Mucosa of stomach (tissue), 1 donor: ENCODE measurements around the gene SLC15A5.

Experiments used
- H3K27me3 ChIP-seq: one replicate; pipeline ENCODE4 v1.7.0; 2013; ENCODE audit warnings: mild to moderate bottlenecking, low read length; ENCODE audit not compliant: control insufficient read depth, insufficient read depth
- H3K36me3 ChIP-seq: one replicate; pipeline ENCODE4 v1.7.0; 2013; ENCODE audit warnings: low read length; ENCODE audit not compliant: control insufficient read depth, insufficient read depth
- H3K4me1 ChIP-seq: one replicate; pipeline ENCODE4 v1.7.0; 2013; ENCODE audit warnings: mild to moderate bottlenecking, low read length; ENCODE audit not compliant: control insufficient read depth, insufficient read depth
- H3K4me3 ChIP-seq: one replicate; pipeline ENCODE4 v1.7.0; 2013; ENCODE audit warnings: low read length
- H3K9ac ChIP-seq: one replicate; pipeline ENCODE4 v1.7.0; 2013; ENCODE audit warnings: mild to moderate bottlenecking, low read length, moderate library complexity
- H3K9me3 ChIP-seq: one replicate; pipeline ENCODE4 v1.7.0; 2013; ENCODE audit warnings: mild to moderate bottlenecking, low read length, moderate library complexity; ENCODE audit not compliant: control insufficient read depth
- donor health status: Pancreatic carcinoma.

The SLC15A5 gene

GRCh38 chr12:16166563-16167470 is 110.7 kb downstream of the SLC15A5 start:
- Histone ChIP-seq H3K9ac (no peak overlapping the region), H3K4me1 (no peaks in the 10 kb centered on the region), H3K27me3 (no peaks in the 10 kb centered on the region), H3K36me3 (no peaks in the 10 kb centered on the region), H3K4me3 (no peak overlapping the region), H3K9me3 (no peaks in the 10 kb centered on the region)

- no peak overlapping the region for H3K4me3 ChIP-seq
- H3K36me3 ChIP-seq = no peaks in the 10 kb centered on the region
- H3K9ac ChIP-seq = no peak overlapping the region
- H3K4me1 ChIP-seq = no peaks in the 10 kb centered on the region
- no peaks in the 10 kb centered on the region for H3K27me3 ChIP-seq
- H3K9me3 ChIP-seq = no peaks in the 10 kb centered on the region
Observed at GRCh38 chr12:16165506-16165905, 112.0 kb downstream of the SLC15A5 start.

DNA sequence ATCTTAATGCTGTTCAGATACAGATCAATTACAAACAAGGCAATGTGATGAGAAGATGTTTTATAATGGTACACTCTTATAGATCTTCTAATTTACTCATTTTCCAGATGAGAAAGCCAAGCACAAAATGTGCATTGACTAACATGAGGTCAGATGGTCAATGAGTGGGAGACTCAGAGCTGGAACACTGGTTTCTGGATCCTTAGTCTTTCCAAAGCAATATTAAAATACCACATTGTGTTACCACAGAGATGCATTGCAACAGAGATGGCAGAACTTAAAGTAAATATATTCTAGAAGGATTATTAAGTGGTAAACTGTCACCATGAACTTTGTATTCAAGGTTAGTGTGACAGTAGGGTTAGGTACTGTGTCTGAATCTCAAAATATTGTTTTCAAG is 113.6 kb downstream of the SLC15A5 start:
- no peaks in the 10 kb centered on the region for H3K9me3 ChIP-seq
- no peak overlapping the region for H3K9ac ChIP-seq
- no peaks in the 10 kb centered on the region for H3K36me3 ChIP-seq
- H3K4me1 ChIP-seq = no peaks in the 10 kb centered on the region
- no peaks in the 10 kb centered on the region for H3K27me3 ChIP-seq
- H3K4me3 ChIP-seq = no peak overlapping the region

- H3K27me3 ChIP-seq = no peaks in the 10 kb centered on the region
- no peaks in the 10 kb centered on the region for H3K9me3 ChIP-seq
- no peak overlapping the region for H3K9ac ChIP-seq
- H3K4me1 ChIP-seq = no peaks in the 10 kb centered on the region
- H3K4me3 ChIP-seq = no peak overlapping the region
- H3K36me3 ChIP-seq = no peaks in the 10 kb centered on the region
Observed at GRCh38 chr12:16163146-16163545, 114.3 kb downstream of the SLC15A5 start.

DNA sequence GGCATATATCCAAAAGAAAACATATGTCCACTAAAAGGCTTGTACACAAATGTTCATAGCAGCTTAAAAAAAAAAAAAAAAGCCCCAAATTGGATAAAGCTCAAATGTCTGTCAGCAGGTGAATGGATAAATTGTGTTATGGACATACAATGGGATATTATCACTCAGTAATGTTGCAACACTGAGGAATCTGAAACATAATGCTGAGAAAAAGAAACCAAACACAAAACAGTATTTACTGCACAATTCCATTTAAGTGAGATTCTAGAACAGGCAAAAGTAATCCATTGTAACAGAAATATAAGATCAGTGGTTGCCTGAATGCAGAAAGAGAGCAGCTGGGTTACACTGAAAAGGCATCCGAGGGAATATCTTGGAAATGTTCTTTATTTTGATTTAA is 117.9 kb downstream of the SLC15A5 start:
- no peaks in the 10 kb centered on the region for H3K4me1 ChIP-seq
- no peaks in the 10 kb centered on the region for H3K27me3 ChIP-seq
- no peak overlapping the region for H3K4me3 ChIP-seq

DNA sequence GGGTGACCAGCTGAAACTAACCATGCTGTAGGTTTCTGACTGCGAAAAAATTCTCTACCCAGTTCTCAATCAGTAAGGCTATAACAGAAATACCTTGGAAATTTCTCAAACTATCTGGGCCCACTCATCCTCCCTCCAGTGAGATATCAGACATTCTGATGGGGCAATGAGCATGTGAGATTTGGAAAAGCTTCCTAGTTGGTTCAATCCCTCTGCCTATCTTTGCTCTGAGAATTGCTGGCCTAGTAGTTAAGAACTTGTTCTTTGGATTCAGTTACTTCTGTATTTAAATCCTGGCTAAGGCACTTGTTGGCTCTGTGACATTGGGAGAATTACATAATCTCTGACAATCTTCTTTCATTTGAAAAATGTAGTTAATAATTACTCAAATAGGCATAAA is 119.4 kb downstream of the SLC15A5 start:
- Histone ChIP-seq H3K4me1 (no peaks in the 10 kb centered on the region), H3K9ac (no peak overlapping the region), H3K36me3 (no peaks in the 10 kb centered on the region), H3K9me3 (no peaks in the 10 kb centered on the region), H3K27me3 (no peaks in the 10 kb centered on the region), H3K4me3 (no peak overlapping the region)

More for the DNA sequence above, 117.9 kb downstream of the SLC15A5 start:
- H3K9ac ChIP-seq = no peak overlapping the region
- no peaks in the 10 kb centered on the region for H3K9me3 ChIP-seq
- H3K36me3 ChIP-seq = no peaks in the 10 kb centered on the region

DNA sequence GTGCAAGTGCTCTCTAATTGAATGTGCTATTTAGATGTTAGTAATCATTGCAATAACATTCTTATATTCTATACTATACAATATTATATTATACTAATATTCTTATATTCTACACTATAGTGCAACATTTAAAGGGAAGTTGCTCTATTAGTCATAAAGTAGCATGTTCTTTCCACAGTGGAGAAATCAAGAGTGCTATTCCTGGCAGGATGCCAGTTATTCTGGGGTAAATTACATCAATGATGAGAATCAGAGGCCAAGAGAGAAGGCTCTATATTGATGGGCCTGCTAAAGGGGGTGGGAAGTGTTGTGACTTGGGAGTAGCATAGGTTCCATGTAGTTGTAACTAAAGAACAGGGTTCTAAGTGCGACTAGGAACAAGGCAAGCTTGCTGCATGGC is 121.5 kb downstream of the SLC15A5 start:
- Histone ChIP-seq H3K9me3 (no peaks in the 10 kb centered on the region), H3K27me3 (no peaks in the 10 kb centered on the region), H3K4me3 (no peak overlapping the region), H3K9ac (no peak overlapping the region), H3K4me1 (no peaks in the 10 kb centered on the region), H3K36me3 (no peaks in the 10 kb centered on the region)

GRCh38 chr12:16154990-16155389 is 122.5 kb downstream of the SLC15A5 start:
- Histone ChIP-seq H3K27me3 (no peaks in the 10 kb centered on the region), H3K9ac (no peak overlapping the region), H3K4me1 (no peaks in the 10 kb centered on the region), H3K36me3 (no peaks in the 10 kb centered on the region), H3K4me3 (no peak overlapping the region), H3K9me3 (no peaks in the 10 kb centered on the region)

DNA sequence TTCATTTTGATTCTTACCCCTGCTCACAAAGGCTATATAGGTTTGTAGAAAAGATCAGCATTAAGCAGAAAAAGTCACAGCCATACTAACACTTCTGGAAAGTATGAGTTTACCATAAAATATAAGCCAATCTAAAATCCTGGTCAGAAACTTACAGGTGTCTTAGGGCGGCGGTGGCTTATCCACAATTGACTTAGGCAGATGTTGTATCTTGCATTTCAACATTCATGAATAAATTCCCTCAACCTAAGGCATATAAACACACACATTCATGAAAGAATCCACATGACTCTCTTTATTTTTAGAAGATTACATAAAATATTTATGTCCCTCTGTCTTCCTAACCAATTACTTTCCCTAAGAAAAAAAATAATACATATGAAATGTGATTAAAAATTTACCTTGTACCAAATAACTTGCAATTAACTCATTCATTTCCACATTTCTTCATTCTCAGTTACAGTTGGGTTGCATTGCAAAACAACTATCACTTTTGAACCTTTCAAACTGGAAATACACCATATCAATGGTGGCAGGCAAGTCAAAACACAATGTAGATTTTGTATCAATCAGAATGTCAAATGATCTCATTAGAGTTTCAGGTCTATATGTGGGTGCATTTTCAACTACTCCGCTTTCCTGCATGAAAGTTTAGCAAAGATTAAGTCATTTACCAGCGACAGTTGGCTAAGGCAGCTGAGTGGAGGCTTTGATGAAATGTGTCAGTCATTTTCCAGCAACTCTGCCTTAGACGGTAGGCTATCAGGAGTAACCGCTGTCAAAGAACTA is 124.4 kb downstream of the SLC15A5 start:
- H3K9ac ChIP-seq = no peak overlapping the region
- no peak overlapping the region for H3K4me3 ChIP-seq
- no peaks in the 10 kb centered on the region for H3K36me3 ChIP-seq
- no peaks in the 10 kb centered on the region for H3K9me3 ChIP-seq
- no peaks in the 10 kb centered on the region for H3K4me1 ChIP-seq
- H3K27me3 ChIP-seq = no peaks in the 10 kb centered on the region

- H3K9ac ChIP-seq = no peak overlapping the region
- H3K36me3 ChIP-seq = no peaks in the 10 kb centered on the region
- H3K4me1 ChIP-seq = no peaks in the 10 kb centered on the region
- H3K9me3 ChIP-seq = no peaks in the 10 kb centered on the region
- H3K27me3 ChIP-seq = no peaks in the 10 kb centered on the region
- no peak overlapping the region for H3K4me3 ChIP-seq
Observed at GRCh38 chr12:16150276-16150675, 127.2 kb downstream of the SLC15A5 start.

DNA sequence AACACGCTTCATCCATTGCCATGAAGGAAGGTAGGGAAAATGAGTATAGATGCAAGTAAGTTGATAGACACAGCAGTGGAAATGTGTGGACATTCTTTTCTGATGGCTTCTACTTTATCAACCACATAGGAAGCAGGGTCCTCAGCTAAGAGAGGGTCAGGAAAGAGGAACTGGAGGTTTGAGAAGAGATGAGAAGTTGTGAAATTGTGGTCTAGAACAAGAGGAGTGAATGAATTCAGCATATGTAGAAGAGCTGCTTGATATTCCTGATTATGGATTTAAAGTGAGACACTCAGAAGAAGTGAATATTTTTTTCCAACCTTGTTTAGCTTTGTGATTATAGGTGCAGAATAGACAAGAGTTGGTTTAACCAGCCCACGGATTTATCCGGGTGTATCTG is 128.5 kb downstream of the SLC15A5 start:
- no peaks in the 10 kb centered on the region for H3K36me3 ChIP-seq
- H3K4me3 ChIP-seq = no peak overlapping the region
- no peaks in the 10 kb centered on the region for H3K4me1 ChIP-seq
- no peaks in the 10 kb centered on the region for H3K9me3 ChIP-seq
- H3K27me3 ChIP-seq = no peaks in the 10 kb centered on the region
- H3K9ac ChIP-seq = no peak overlapping the region
